Measurements from ENCODE around the gene SNX13.

SNX13 gene, protein sequence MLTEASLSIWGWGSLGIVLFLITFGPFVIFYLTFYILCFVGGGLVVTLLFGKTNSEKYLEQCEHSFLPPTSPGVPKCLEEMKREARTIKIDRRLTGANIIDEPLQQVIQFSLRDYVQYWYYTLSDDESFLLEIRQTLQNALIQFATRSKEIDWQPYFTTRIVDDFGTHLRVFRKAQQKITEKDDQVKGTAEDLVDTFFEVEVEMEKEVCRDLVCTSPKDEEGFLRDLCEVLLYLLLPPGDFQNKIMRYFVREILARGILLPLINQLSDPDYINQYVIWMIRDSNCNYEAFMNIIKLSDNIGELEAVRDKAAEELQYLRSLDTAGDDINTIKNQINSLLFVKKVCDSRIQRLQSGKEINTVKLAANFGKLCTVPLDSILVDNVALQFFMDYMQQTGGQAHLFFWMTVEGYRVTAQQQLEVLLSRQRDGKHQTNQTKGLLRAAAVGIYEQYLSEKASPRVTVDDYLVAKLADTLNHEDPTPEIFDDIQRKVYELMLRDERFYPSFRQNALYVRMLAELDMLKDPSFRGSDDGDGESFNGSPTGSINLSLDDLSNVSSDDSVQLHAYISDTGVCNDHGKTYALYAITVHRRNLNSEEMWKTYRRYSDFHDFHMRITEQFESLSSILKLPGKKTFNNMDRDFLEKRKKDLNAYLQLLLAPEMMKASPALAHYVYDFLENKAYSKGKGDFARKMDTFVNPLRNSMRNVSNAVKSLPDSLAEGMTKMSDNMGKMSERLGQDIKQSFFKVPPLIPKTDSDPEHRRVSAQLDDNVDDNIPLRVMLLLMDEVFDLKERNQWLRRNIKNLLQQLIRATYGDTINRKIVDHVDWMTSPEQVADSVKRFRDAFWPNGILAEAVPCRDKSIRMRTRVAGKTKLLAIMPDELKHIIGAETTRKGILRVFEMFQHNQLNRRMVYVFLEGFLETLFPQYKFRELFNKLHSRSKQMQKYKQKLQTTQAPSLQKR

DNA sequence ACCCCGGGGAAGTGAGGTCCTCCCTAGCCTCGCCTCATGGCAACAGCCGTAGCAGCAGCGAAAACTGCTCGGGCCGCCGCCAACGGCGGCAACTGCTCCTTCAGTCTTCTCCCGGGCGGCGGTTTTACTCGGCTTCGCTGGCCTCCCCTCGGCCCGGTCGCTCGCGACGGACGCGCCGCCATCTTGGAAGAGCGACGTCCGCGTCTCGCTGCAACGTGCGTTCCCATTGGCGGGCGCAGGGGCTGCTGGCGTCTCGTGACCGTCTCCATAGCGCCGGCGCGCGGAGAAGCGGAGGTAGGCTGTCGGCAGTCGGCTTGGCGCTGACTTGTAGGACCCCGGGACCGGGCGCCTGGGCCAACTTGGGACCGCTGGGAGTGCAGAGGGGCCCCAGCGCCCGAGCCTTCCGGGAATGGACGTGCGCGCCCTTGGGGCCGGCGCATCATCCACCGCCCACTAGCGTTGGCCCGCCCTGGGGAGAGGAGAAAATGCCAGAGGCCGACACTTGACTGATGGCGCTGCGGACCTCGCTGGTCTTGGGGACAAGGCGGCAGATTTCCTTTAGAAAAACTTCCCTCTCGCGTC, at the start of gene SNX13:
SNX13 (minus strand) TSS at position 193 of the 582 bp plus-strand sequence. CDS start 199 bp downstream, outside the sequence.
- DNase-seq: peak; percentile 91

- no peak for DNase-seq
Observed at GRCh38 chr7:17989546-17989945, 49.3 kb upstream of the SNX13 start.

DNA sequence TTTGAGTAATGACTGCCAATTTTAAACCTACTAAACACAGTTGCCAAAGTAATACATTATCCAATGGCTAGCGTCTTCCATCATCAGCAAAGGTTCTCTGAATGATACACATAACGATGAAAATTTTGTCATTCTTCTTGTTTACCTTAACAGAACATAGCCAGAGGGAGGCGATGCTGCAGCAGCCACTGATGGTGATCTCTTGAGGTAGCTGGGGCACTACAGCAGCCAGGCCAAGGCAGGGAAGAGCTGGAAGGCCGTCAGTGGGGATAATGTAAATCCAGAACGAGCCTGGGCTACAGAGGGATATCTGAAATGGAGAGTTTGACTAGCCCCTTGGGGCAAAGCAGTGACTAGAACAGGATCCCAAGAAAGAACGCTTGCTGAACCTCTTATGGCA, 48.6 kb upstream of the SNX13 start:
- DNase-seq: no peak

GRCh38 chr7:17988141-17988540, 47.8 kb upstream of the SNX13 start:
- DNase-seq: no peak

- no peak for DNase-seq
Observed at GRCh38 chr7:17986851-17987250, 46.6 kb upstream of the SNX13 start.

- DNase-seq: no peak
Observed at GRCh38 chr7:17985473-17986239, 45.4 kb upstream of the SNX13 start.

GRCh38 chr7:17984288-17984687, 44.0 kb upstream of the SNX13 start:
- no peak for DNase-seq

GRCh38 chr7:17983221-17984062, 43.1 kb upstream of the SNX13 start:
- no peak for DNase-seq

GRCh38 chr7:17976952-17977351, 36.7 kb upstream of the SNX13 start:
- DNase-seq: no peak

DNA sequence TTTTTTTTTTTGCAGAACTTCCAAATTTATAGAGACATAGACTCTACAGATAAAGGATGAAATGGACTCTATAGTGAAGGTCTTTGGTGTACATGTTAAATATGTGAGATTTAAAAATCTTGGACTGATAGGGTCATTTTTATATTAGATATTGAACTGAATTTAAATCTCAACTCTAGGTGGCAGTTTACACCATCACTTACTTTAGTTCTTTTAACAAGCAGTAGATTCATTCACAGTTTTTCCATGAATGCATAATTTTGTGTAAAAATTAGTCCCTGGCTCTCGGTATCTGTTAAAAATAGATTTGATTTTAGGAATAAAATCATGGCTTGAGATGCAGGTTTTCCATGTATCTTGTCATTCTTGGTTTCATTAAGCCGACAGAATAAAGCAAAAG, 31.1 kb upstream of the SNX13 start:
- DNase-seq: no peak

DNA sequence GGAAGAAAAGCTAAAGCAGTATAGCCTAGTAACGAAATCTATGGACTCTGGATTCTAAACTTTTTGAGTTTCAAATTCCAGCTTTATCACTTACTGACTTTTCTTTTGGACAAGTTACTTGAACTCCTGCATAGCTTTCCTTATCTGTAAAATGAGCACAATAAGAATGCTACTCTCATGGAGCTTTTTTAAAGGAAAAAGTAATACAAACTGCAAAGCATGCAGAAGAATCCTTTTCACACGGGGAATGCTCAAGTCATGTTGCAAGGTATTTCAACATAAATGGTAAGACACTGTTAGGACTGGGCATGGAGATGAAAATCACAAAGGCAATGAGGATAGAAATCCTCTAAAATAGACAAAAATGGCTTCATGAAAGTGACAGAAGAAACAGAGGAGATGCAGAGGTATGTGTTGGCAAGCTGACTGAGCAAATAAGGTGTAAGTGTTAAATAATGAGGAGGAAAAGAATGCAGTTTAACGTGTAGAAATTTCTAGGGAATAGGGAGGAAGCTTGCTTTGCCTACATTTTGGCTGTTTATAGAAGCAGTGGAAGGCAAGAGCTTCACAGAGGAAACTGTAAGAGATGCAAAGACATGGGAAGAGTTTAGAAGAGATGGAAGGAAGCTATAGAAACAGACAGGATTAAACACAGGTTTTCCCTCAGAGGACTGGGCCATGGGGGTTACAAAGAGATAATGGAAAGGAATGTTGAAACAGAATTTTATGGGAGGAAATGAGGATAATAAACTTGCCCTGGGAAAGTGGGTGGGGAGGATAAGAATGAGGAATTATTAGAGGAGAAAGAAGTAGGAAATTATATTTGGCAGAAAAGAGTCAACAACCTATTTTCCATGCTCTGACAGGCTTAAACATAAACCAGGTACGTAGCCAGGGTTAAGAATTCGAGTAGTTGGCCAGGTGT, 28.8 kb upstream of the SNX13 start:
- DNase-seq: no peak

DNA sequence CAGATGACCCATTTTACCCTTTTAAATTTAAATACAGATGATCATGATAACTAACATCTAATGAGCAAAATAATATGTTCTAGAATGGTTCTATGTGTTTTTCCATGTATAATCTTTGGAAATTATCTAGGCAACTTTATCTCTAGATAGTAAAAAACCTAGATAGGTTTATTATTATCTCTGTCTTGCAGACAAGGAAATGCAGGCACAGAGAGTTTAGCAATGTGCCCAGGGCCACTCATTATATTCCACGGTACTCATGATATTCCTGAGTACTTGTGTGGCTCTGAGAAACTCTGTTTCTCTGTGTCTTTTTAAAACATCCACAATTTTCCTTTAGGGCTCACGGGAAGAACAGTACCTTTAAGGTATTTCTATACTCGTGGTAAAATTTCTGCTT, 26.4 kb upstream of the SNX13 start:
- DNase-seq: no peak

DNA sequence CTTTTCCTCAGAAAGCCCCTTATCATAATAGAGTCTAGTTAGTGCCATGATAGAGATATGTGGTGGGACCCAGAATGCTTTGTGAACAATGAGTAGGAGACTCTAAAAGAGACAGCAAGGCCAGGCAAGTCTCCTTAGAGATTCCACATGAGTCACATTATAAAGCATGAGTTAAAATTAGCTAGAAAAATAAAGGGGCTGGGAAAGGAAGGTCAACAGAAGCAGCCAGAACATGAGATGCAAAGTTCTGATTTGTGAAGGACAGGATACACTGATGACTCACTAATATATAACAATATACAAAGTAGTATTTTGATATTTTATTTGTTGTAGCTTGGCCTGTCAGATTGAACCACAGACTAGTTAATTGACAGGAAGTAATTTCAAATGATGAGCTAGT, 25.3 kb upstream of the SNX13 start:
- no peak for DNase-seq

- no peak for DNase-seq
Observed at GRCh38 chr7:17963281-17963680, 23.0 kb upstream of the SNX13 start.

DNA sequence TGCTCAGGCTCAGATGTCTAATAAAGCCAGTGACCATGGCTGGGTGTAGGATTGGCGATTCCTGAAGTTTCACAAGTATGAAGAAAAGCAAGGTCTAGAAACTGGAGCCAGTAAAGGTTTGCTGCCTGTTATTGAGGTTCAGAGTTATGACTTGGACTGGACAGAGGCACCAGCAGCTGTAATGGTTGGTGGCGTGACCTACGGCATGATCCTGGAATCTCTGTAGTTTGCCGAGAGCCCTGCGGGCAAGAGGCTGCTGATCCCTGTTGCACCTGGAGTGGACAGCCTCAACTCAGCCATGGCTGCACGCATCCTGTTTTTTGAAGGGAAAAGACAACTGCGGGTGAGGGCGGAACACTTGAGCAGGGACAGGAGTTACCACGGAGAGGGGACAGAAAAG, 22.4 kb upstream of the SNX13 start:
- no peak for DNase-seq

DNA sequence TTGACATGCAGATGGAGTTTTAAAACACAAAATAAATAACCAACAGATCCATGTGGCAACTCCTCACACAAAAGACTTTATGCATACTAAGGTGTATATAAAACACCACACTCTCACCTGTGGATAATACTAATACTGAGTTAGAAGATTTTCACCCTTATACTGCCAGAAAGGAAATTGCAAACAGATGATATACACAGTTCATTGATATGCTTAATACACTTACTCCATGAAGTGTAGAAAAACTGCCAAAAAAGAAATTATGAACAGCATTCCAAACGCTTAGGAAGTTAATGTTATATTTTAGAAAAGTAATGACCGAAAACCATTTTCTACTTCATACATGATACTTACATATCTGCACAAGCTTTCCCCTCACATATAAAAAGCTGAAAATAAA, 17.6 kb upstream of the SNX13 start:
- no peak for DNase-seq

- DNase-seq: no peak
Observed at GRCh38 chr7:17952387-17952786, 12.1 kb upstream of the SNX13 start.

DNA sequence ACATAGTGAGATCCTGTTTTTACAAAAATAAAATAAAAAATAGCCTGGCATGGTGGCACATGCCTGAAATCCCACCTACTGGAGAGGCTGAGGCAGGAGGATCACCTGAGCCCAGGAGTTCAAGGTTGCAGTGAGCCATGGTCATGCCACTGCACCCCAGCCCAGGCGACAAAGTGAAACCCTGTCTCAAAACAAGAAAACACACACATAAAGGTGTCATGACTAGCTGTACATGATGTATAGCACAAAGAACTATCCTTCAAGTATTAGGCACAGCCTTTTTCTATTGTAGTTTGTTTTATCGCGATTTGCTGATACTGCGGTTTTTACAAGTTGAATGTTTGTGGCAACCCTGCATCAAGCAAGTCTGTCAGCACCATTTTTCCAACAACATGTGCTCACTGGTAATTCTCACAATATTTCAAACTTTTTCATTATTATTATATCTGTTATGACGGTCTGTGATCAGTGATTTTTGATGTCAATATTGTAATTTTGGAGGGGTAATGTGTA, 11.5 kb upstream of the SNX13 start:
- DNase-seq: no peak

DNA sequence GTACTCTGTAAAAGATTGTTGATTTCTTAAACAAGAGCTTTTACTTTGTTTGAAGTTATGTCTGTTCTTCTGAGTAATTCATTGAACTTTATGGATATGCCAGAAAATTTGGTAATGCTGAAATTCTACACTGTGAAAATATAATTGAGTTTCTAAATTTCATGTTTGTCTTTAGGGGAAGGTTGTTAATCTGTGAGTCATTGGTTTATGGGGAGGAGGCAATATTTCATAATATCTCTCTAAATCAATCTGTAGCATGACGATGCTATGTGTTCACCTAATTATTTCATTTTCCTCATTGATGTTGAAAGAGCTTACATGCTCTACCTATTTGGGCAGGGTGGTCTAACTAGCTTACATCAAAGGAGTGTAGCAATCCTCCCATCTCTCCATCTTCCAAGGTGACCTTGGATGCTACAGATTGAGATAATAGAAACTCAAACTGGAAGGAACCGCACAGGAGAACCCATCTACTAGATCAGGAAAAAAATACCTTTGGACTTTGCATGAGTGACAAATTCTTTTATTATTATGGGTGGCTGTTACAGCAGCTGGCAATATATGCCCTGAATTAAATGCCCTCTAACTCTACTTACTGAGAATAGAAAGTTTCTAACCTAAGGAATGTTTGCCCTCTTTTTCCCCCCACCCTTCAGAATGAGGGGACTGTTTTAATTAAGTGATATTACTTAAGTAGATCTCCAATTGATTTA, 8.4 kb upstream of the SNX13 start:
- DNase-seq: no peak

DNA sequence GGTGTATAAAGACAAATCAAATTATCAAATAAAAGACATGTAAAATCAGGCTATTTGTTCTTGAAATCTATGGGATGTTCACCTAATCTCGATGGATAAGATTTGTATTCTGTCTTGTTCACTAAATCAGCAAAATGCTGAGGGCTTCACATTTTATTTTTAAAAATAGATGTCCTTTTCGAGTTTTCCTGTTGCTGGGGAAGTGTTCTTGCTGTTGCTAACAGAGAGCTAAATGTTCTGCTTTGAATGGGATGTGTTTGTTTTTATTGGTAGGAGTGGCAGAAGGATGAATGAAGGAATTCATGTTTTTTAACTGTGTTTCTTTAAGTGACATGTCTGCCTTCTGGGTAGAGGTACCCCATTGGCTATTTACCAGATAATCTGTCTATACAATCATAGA, 7.3 kb upstream of the SNX13 start:
- DNase-seq: no peak
